ENCODE data around the gene DOP1A. TPM values are rescaled to one million over a fixed set of nuclear protein-coding genes. Genes with fewer than 3 reads are reported as not detected.

Gene DOP1A
- total and polyA plus RNA-seq, 4 donors: 3.5 to 32.0 (median 9.6) TPM

- Histone ChIP-seq H3K4me3 (ENCODE audit: low read depth in 1 of 3, low read length in 3 of 3) (no peak overlapping the region), H3K27ac (ENCODE audit: low read depth in 1 of 2, low read length in 2 of 2) (no peak overlapping the region), H3K36me3 (ENCODE audit: control insufficient read depth in 4 of 4, insufficient read depth in 3 of 4, low read depth in 1 of 4, low read length in 3 of 4) (peaks cover 4 to 33% (median 25%) of the 10 kb centered on the region in 4 donors), H3K27me3 (ENCODE audit: control insufficient read depth in 4 of 4, insufficient read depth in 4 of 4, low read length in 3 of 4) (no peaks in the 10 kb centered on the region), H3K9ac (ENCODE audit: low read depth in 1 of 2, low read length in 2 of 2) (no peak overlapping the region), H3K4me1 (ENCODE audit: control insufficient read depth in 4 of 4, insufficient read depth in 4 of 4, low read length in 3 of 4) (no peaks in the 10 kb centered on the region), H3K9me3 (ENCODE audit: control insufficient read depth in 4 of 4, low read length in 3 of 4) (no peaks in the 10 kb centered on the region)
- 98% methylated on average over 1 of the region's 1 CpG for WGBS
- no peak for DNase-seq (ENCODE audit: low spot score)
- TF ChIP-seq HNF4A (conservative IDR thresholded peaks at IDR 0.05) (peak; percentile 26 to 27), SP1 (IDR thresholded peaks at IDR 0.05) (no peak), REST (IDR thresholded peaks at IDR 0.05) (no peak), GABPA (IDR thresholded peaks at IDR 0.05 in 1 of 2, conservative IDR thresholded peaks at IDR 0.05 in 1 of 2) (no peak), RXRA (IDR thresholded peaks at IDR 0.05) (peak; percentile 7 to 12), HNF4G (IDR thresholded peaks at IDR 0.05) (no peak)
These were observed 85.4 kb downstream of the DOP1A start for GRCh38 chr6:83152913-83153312.

- Histone ChIP-seq H3K9ac (ENCODE audit: low read depth in 1 of 2, low read length in 2 of 2) (no peak overlapping the region), H3K4me1 (ENCODE audit: control insufficient read depth in 4 of 4, insufficient read depth in 4 of 4, low read length in 3 of 4) (no peaks in the 10 kb centered on the region), H3K9me3 (ENCODE audit: control insufficient read depth in 4 of 4, low read length in 3 of 4) (no peaks in the 10 kb centered on the region), H3K27ac (ENCODE audit: low read depth in 1 of 2, low read length in 2 of 2) (no peak overlapping the region), H3K36me3 (ENCODE audit: control insufficient read depth in 4 of 4, insufficient read depth in 3 of 4, low read depth in 1 of 4, low read length in 3 of 4) (peaks cover 4 to 41% (median 25%) of the 10 kb centered on the region in 4 donors), H3K4me3 (ENCODE audit: low read depth in 1 of 3, low read length in 3 of 3) (no peak overlapping the region), H3K27me3 (ENCODE audit: control insufficient read depth in 4 of 4, insufficient read depth in 4 of 4, low read length in 3 of 4) (no peaks in the 10 kb centered on the region)
- no peak for TF ChIP-seq HNF4G (IDR thresholded peaks at IDR 0.05)
- no peak for TF ChIP-seq REST (IDR thresholded peaks at IDR 0.05)
- no peak for TF ChIP-seq TAF1 (conservative IDR thresholded peaks at IDR 0.05)
- TF ChIP-seq RAD21 (IDR thresholded peaks at IDR 0.05): no peak
- no peak for TF ChIP-seq ZBTB33 (IDR thresholded peaks at IDR 0.05)
- TF ChIP-seq YY1 (IDR thresholded peaks at IDR 0.05): no peak
- no peak for TF ChIP-seq NR2F2 (IDR thresholded peaks at IDR 0.05)
- TF ChIP-seq MAX (IDR thresholded peaks at IDR 0.05): no peak
- TF ChIP-seq HNF4A (conservative IDR thresholded peaks at IDR 0.05): no peak
- no peak for TF ChIP-seq JUND (IDR thresholded peaks at IDR 0.05)
- no peak for TF ChIP-seq FOXA2 (IDR thresholded peaks at IDR 0.05)
- TF ChIP-seq RXRA (IDR thresholded peaks at IDR 0.05): no peak
- DNase-seq (ENCODE audit: low spot score): no peak
- WGBS: 90% methylated on average over 4 of the region's 4 CpGs
These were observed 86.5 kb downstream of the DOP1A start for GRCh38 chr6:83153883-83154521.
